Keratinocyte (primary cell): Measurements from ENCODE around the gene ZBTB44.

Experiments used
- CTCF ChIP-seq, 3 experiments: IDR thresholded peaks in 1 of 3; conservative IDR thresholded peaks in 1 of 3; optimal IDR thresholded peaks in 1 of 3; 2 replicates in 2 of 3; 3 replicates in 1 of 3; pipeline versions ENCODE3 to v1.5.1; 2011; ENCODE audit warnings: low read length in 3 of 3, mild to moderate bottlenecking in 3 of 3, moderate library complexity in 2 of 3, control low read depth in 1 of 3, inconsistent platforms in 1 of 3; ENCODE audit not compliant: insufficient read depth in 2 of 3; ENCODE audit errors: extremely low read depth in 1 of 3
- EZH2 ChIP-seq: IDR thresholded peaks from one replicate; pipeline ENCODE4 v1.6.1; 2012; ENCODE audit warnings: inconsistent platforms, mild to moderate bottlenecking, low read length, moderate library complexity

GRCh38 chr11:130269326-130269943 is 45.3 kb downstream of the ZBTB44 start:
- no peak for TF ChIP-seq CTCF (optimal IDR thresholded peaks at IDR 0.05 in 1 of 3, IDR thresholded peaks at IDR 0.05 in 1 of 3, conservative IDR thresholded peaks at IDR 0.05 in 1 of 3; ENCODE audit: extremely low read depth in 1 of 3, insufficient read depth in 2 of 3, low read length in 3 of 3)
- TF ChIP-seq EZH2: no peak
